HCT116 (cell line): ENCODE measurements around the gene RNU1-4.
"Not testable (repeated sequence)": the region's sequence is repeated elsewhere in the genome, so short reads cannot be mapped to it uniquely, and the experiment has no call there.

Experiments used
- CEBPB ChIP-seq: IDR thresholded peaks from 2 replicates; pipeline ENCODE4 v1.6.1; 2012; ENCODE audit warnings: low read depth
- TF ChIP-seq, protein P1 (sequence below), 3 experiments: fragments of 200-600 bp in 1 of 3; sonication (generic) in 1 of 3; IDR thresholded peaks in 2 of 3; conservative IDR thresholded peaks in 1 of 3; 2 replicates each; pipeline ENCODE4 v1.5.1; 2012 to 2017; ENCODE audit warnings: low read depth in 2 of 3, low read length in 2 of 3, antibody characterized with exemption in 1 of 3, borderline replicate concordance in 1 of 3, control low read depth in 1 of 3, mild to moderate bottlenecking in 1 of 3, mixed read lengths in 1 of 3, mixed run types in 1 of 3, moderate library complexity in 1 of 3; ENCODE audit not compliant: insufficient read depth in 1 of 3

- TF ChIP-seq, protein P1, sequence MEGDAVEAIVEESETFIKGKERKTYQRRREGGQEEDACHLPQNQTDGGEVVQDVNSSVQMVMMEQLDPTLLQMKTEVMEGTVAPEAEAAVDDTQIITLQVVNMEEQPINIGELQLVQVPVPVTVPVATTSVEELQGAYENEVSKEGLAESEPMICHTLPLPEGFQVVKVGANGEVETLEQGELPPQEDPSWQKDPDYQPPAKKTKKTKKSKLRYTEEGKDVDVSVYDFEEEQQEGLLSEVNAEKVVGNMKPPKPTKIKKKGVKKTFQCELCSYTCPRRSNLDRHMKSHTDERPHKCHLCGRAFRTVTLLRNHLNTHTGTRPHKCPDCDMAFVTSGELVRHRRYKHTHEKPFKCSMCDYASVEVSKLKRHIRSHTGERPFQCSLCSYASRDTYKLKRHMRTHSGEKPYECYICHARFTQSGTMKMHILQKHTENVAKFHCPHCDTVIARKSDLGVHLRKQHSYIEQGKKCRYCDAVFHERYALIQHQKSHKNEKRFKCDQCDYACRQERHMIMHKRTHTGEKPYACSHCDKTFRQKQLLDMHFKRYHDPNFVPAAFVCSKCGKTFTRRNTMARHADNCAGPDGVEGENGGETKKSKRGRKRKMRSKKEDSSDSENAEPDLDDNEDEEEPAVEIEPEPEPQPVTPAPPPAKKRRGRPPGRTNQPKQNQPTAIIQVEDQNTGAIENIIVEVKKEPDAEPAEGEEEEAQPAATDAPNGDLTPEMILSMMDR (IDR thresholded peaks at IDR 0.05 in 2 of 3, conservative IDR thresholded peaks at IDR 0.05 in 1 of 3; ENCODE audit: borderline replicate concordance in 1 of 3, insufficient read depth in 1 of 3, low read depth in 2 of 3, low read length in 2 of 3), result not testable (repeated sequence)
- TF ChIP-seq CEBPB, result not testable (repeated sequence)
Observed at GRCh38 chr1:16770139-16770759, 29.9 kb downstream of the RNU1-4 start.
